Prostate gland (tissue), 2 donors: ENCODE results near the gene ATG101.

ENCODE experiments used
- CTCF ChIP-seq, 4 experiments: fragments of 200-600 bp in 2 of 4; fragments of 450-650 bp in 2 of 4; sonication (generic) in 2 of 4; IDR thresholded peaks; 1 replicate in 3 of 4; 2 replicates in 1 of 4; pipeline ENCODE4 v1.5.1; 2016 to 2019; ENCODE audit warnings: antibody characterized with exemption in 4 of 4, mild to moderate bottlenecking in 2 of 4, moderate library complexity in 2 of 4
- POLR2A ChIP-seq: fragments of 450-650 bp; IDR thresholded peaks from one replicate; pipeline ENCODE4 v1.6.1; 2016; ENCODE audit warnings: antibody characterized with exemption, mild to moderate bottlenecking
- POLR2AphosphoS5 ChIP-seq: sonication (generic); formaldehyde crosslinking; IDR thresholded peaks from one replicate; pipeline ENCODE4 v1.6.1; 2017; ENCODE audit warnings: antibody characterized with exemption

GRCh38 chr12:52091061-52091460, 21.3 kb downstream of the ATG101 start:
- no peak for TF ChIP-seq POLR2A
- TF ChIP-seq CTCF (IDR thresholded peaks at IDR 0.05), result no peak
- no peak for TF ChIP-seq POLR2AphosphoS5
